Fibroblast of the aortic adventitia (primary cell): Measurements from ENCODE around the gene AFF3. TPM values are rescaled to one million over a fixed set of nuclear protein-coding genes. Genes with fewer than 3 reads are reported as not detected.

ENCODE experiments used
- DNase-seq: peaks from one replicate; pipeline ENCODE4 v3.0.0-alpha.2; 2010; ENCODE audit warnings: low read depth
- H3K4me3 ChIP-seq: 2 replicates; pipeline ENCODE4 v1.5.1; 2011; ENCODE audit warnings: low read depth, mild to moderate bottlenecking, control low read depth, low read length, moderate library complexity
- CTCF ChIP-seq: IDR thresholded peaks from 2 replicates; pipeline ENCODE4 v1.5.1; 2011; ENCODE audit warnings: mild to moderate bottlenecking, low read length, control low read depth, inconsistent platforms; ENCODE audit not compliant: insufficient read depth
- total RNA-seq: library from RNA; depleted of rRNA; stranded (reverse); fragments of >200 nt; gene quantifications from 2 replicates; pipeline ENCODE4 v1.2.3, GENCODE V29; 2012; ENCODE audit warnings: low replicate concordance

The AFF3 gene
- total RNA-seq, 1 donor, result 4.2 TPM

GRCh38 chr2:99725820-99726219, 416.6 kb downstream of the AFF3 start:
- DNase-seq, result no peak
- H3K4me3 ChIP-seq, result no peak overlapping the region
- peak; percentile 49 for TF ChIP-seq CTCF

GRCh38 chr2:99722476-99722875, 419.9 kb downstream of the AFF3 start:
- DNase-seq, result no peak
- TF ChIP-seq CTCF, result no peak

GRCh38 chr2:99719102-99719501, 423.3 kb downstream of the AFF3 start:
- H3K4me3 ChIP-seq, result no peak overlapping the region
- no peak for DNase-seq
- TF ChIP-seq CTCF, result no peak

More at GRCh38 chr2:99722476-99722875, 419.9 kb downstream of the AFF3 start:
- no peak overlapping the region for H3K4me3 ChIP-seq

GRCh38 chr2:99715956-99716355, 426.4 kb downstream of the AFF3 start:
- no peak for TF ChIP-seq CTCF
- H3K4me3 ChIP-seq, result no peak overlapping the region
- DNase-seq, result peak; percentile 18

- no peak overlapping the region for H3K4me3 ChIP-seq
- TF ChIP-seq CTCF, result no peak
- no peak for DNase-seq
These were observed 428.0 kb downstream of the AFF3 start for GRCh38 chr2:99714349-99714748.

- TF ChIP-seq CTCF, result no peak
- H3K4me3 ChIP-seq, result no peak overlapping the region
- DNase-seq, result no peak
These were observed 431.2 kb downstream of the AFF3 start for GRCh38 chr2:99711144-99711543.

GRCh38 chr2:99710721-99711120, 431.7 kb downstream of the AFF3 start:
- H3K4me3 ChIP-seq, result no peak overlapping the region
- no peak for DNase-seq
- TF ChIP-seq CTCF, result no peak
